Activated CD8-positive, alpha-beta memory T cell treated with anti-CD3 and anti-CD28 coated beads, Interleukin-2, amount 10 ng/mL, durations not matched to agents 7 days and 5 days (primary cell): ENCODE data around the gene NUP98. TPM values are rescaled to one million over a fixed set of nuclear protein-coding genes. Genes with fewer than 3 reads are reported as not detected.
"Not testable (repeated sequence)": the region's sequence is repeated elsewhere in the genome, so short reads cannot be mapped to it uniquely, and the experiment has no call there.

ENCODE experiments used
- ATAC-seq: fragments of 150-1000 bp; cut with Tn5 transposase; one replicate; pipeline ENCODE4 v1.10.0; 2021; ENCODE audit warnings: moderate library complexity
- CTCF ChIA-PET: fragments of 350-600 bp; sonication (Branson Sonifier 250); formaldehyde crosslinking; loops from one replicate; lab custom pipeline; 2021; ENCODE audit warnings: antibody characterized with exemption; lab: Charles Lee
- DNase-seq: peaks from one replicate; pipeline ENCODE4 v3.0.0-alpha.2; 2020
- H3K27ac Mint-ChIP-seq: one replicate; pipeline ENCODE4 v1.8.0; 2021; ENCODE audit warnings: mild to moderate bottlenecking, mixed read lengths
- H3K27me3 Mint-ChIP-seq: one replicate; pipeline ENCODE4 v1.8.0; 2021; ENCODE audit warnings: mixed read lengths
- H3K36me3 Mint-ChIP-seq: one replicate; pipeline ENCODE4 v1.8.0; 2021; ENCODE audit warnings: mild to moderate bottlenecking, mixed read lengths
- H3K4me1 Mint-ChIP-seq: one replicate; pipeline ENCODE4 v1.8.0; 2021; ENCODE audit warnings: mixed read lengths
- H3K4me3 Mint-ChIP-seq: one replicate; pipeline ENCODE4 v1.8.0; 2021; ENCODE audit warnings: mild to moderate bottlenecking, moderate library complexity, mixed read lengths
- H3K9me3 Mint-ChIP-seq: one replicate; pipeline ENCODE4 v1.8.0; 2022; ENCODE audit warnings: low read depth, mixed read lengths
- total RNA-seq, 2 experiments: library from RNA; stranded (reverse); gene quantifications; one replicate each; pipeline ENCODE4 v1.2.3, GENCODE V29; 2021

NUP98 gene
- total RNA-seq, 2 experiments from 2014 or later = 106 to 108 TPM

DNA sequence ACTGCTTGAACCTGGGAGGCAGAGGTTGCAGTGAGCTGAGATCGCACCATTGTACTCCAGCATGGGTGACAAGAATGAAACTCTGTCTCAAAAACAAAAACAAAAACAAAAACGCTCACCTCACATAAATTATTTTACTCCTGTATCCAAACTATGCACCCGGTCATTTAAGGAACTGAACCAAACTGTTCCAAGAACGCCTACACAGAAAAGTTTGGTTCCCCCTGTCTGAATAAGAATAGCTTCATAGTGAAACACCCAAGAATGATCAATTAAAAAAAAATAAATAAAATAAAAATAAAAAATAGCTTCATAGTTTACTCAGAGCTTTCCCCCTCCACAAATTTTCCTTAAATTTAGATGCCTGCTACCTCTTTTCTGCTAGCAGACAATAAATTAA lies 13.7 kb downstream of the NUP98 start:
- Mint-ChIP-seq H3K9me3 (no peaks in the 10 kb centered on the region), H3K4me3 (no peak overlapping the region), H3K27ac (peak overlapping the region; percentile 46), H3K27me3 (no peaks in the 10 kb centered on the region), H3K36me3 (peaks cover 56% of the 10 kb centered on the region), H3K4me1 (peaks cover 65% of the 10 kb centered on the region)
- ATAC-seq (no peak), DNase-seq (no peak)
- CTCF ChIA-PET = interaction anchor here (1.7 to 8.4 kb wide), 2 partner anchors 25 to 58 kb away, joined by 4 to 66 read pairs; partner anchors contain the start of genes PGAP2 and RHOG

DNA sequence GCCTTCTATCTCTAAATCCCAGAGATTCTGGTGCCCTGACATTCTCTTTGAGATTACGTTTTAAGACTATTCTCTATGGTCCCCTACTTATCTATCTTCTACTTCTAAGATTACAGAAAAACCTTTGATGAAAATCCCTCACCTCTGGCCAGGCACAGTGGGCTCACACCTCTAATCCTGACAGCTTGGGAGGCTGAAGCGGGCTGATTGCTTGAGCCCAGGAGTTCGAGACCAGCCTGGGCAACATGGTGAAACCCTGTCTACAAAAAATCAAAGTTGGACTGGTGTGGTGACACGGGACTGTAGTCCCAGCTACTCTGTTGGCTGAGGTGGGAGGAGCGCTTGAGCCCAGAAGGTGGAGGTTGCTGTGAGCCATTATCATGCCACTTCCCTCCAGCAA lies 14.4 kb downstream of the NUP98 start:
- ATAC-seq (no peak), DNase-seq (no peak)
- H3K9me3 Mint-ChIP-seq = no peaks in the 10 kb centered on the region
- peak overlapping the region; percentile 38 for H3K27ac Mint-ChIP-seq
- no peaks in the 10 kb centered on the region for H3K27me3 Mint-ChIP-seq
- H3K36me3 Mint-ChIP-seq = peaks cover 59% of the 10 kb centered on the region
- no peak overlapping the region for H3K4me3 Mint-ChIP-seq
- CTCF ChIA-PET = interaction anchor here (0.7 to 8.4 kb wide), 5 partner anchors 15 to 201 kb away, joined by 3 to 66 read pairs (median 4); partner anchors contain the start of genes NUP98, PGAP2 and RHOG
- peaks cover 62% of the 10 kb centered on the region for H3K4me1 Mint-ChIP-seq

DNA sequence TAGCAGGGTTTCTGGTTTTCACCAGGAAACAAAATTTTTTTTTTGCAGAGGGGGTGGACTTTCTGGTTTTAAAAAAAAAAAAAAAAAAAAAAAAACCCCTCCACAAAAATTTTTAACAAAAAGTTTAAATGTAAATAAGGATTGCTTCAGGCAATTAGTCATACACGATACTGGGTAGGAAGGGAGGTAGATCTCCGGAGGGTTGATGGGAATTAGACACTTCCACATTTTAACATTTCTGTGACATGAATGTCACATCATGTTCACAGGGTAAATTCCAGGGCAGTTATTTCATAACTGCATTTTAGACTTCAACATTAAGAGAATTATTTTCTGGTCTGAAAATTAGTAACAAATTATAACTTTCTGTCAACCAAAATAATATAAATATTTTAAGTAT lies 15.9 kb downstream of the NUP98 start:
- no peak overlapping the region for H3K4me3 Mint-ChIP-seq
- H3K27me3 Mint-ChIP-seq = no peaks in the 10 kb centered on the region
- H3K4me1 Mint-ChIP-seq = peaks cover 47% of the 10 kb centered on the region
- no peak for ATAC-seq
- peaks cover 54% of the 10 kb centered on the region for H3K36me3 Mint-ChIP-seq
- CTCF ChIA-PET = interaction anchor here (1.0 to 8.4 kb wide), 3 partner anchors 14 to 27 kb away, joined by 4 to 66 read pairs (median 4); partner anchors contain the start of genes NUP98 and PGAP2
- DNase-seq = no peak
- H3K9me3 Mint-ChIP-seq = no peaks in the 10 kb centered on the region
- peak overlapping the region; percentile 57 for H3K27ac Mint-ChIP-seq

GRCh38 chr11:3775736-3776406 lies 21.5 kb downstream of the NUP98 start:
- CTCF ChIA-PET = interaction anchor here (0.5 to 1.2 kb wide), 2 partner anchors 32 to 53 kb away, joined by 3 to 4 read pairs; no protein-coding TSS in a partner anchor
- DNase-seq (no peak), ATAC-seq (no peak)
- Mint-ChIP-seq H3K4me1 (no peaks in the 10 kb centered on the region), H3K9me3 (no peaks in the 10 kb centered on the region), H3K4me3 (no peak overlapping the region), H3K36me3 (peaks cover 56% of the 10 kb centered on the region), H3K27me3 (no peaks in the 10 kb centered on the region), H3K27ac (no peak overlapping the region)

DNA sequence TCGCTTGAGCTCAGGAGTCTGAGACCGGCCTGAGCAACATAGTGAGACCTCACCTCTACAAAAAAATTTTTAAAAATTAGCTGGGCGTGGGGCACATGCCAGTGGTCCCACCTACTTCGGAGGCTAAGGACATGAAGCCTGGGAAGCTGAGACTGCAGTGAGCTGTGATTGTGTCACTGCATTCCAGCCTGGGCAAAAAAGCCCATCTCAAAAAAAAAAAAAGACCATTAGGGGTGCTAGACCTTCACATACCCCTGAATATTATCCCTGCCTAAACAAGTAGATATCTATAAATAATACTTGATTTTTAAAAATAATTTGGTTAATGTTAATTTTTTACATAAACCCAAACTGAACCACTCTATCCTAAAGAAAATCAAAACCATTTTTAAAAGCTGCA lies 24.2 kb downstream of the NUP98 start:
- Mint-ChIP-seq H3K4me3 (no peak overlapping the region), H3K27me3 (no peaks in the 10 kb centered on the region), H3K27ac (no peak overlapping the region), H3K36me3 (peaks cover 59% of the 10 kb centered on the region), H3K9me3 (no peaks in the 10 kb centered on the region), H3K4me1 (no peaks in the 10 kb centered on the region)
- DNase-seq (no peak), ATAC-seq (no peak)
- CTCF ChIA-PET = interaction anchor here (0.9 to 1.2 kb wide), 3 partner anchors 12 to 35 kb away, joined by 3 to 4 read pairs (median 4); partner anchors contain the start of gene PGAP2

DNA sequence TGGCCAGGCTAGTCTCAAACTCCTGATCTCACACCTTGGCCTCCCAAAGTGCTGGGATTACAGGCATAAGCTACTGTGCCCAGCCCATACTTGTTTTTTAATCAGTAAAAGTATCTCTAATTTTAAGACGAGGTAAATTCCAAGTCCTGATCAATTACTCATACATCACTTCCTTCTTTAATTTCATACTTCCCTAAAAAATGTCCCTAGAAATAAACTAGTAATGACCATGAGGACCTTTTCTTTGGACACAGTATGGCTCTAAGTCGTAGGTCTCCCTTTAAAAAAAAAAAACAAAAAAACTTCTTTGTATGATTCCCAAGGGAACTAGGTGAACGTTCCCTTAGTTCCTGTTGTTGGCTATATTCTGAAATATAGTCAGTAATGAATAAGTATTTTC lies 29.8 kb downstream of the NUP98 start:
- Mint-ChIP-seq H3K9me3 (no peaks in the 10 kb centered on the region), H3K27ac (no peak overlapping the region), H3K4me1 (no peaks in the 10 kb centered on the region), H3K36me3 (peaks cover 67% of the 10 kb centered on the region), H3K4me3 (no peak overlapping the region), H3K27me3 (no peaks in the 10 kb centered on the region)
- CTCF ChIA-PET = interaction anchor here (0.8 kb wide), 1 partner anchor 41 kb away, joined by 3 read pairs; the partner anchor contains the start of gene PGAP2
- DNase-seq (no peak), ATAC-seq (no peak)

- H3K9me3 Mint-ChIP-seq, H3K4me1 Mint-ChIP-seq, DNase-seq, H3K4me3 Mint-ChIP-seq, H3K27me3 Mint-ChIP-seq, H3K27ac Mint-ChIP-seq, ATAC-seq: not testable (repeated sequence)
- peaks cover 69% of the 10 kb centered on the region for H3K36me3 Mint-ChIP-seq
- CTCF ChIA-PET = interaction anchor here (0.8 kb wide), 1 partner anchor 41 kb away, joined by 3 read pairs; the partner anchor contains the start of gene PGAP2
Measured at GRCh38 chr11:3766836-3767235, 30.5 kb downstream of the NUP98 start.

DNA sequence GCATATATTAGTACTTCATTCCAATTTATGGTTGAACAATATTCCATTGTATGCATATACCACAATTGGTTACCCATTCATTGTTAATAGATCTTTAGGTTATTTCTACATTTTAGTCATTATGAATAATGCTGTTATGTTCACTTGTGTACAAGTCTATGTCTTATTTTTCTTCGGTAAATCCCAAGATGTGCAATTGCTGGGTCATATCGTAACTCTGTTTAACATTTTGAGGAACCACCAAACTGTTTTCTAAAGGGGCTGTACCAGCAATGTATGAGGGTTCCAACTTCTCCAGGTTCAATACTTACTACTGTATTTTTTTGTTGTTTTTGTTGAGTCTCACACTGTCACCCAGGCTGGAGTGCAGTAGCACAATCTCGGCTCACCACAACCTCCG lies 33.1 kb downstream of the NUP98 start:
- CTCF ChIA-PET = no interaction called here
- Mint-ChIP-seq H3K4me1 (peaks cover 6% of the 10 kb centered on the region), H3K9me3 (no peaks in the 10 kb centered on the region), H3K27me3 (no peaks in the 10 kb centered on the region), H3K27ac (no peak overlapping the region), H3K4me3 (no peak overlapping the region), H3K36me3 (peaks cover 69% of the 10 kb centered on the region)
- DNase-seq (no peak), ATAC-seq (no peak)

- Mint-ChIP-seq H3K4me3 (no peak overlapping the region), H3K4me1 (peaks cover under 1% of the 10 kb centered on the region)
Measured at GRCh38 chr11:3755151-3755550, 42.2 kb downstream of the NUP98 start.

DNA sequence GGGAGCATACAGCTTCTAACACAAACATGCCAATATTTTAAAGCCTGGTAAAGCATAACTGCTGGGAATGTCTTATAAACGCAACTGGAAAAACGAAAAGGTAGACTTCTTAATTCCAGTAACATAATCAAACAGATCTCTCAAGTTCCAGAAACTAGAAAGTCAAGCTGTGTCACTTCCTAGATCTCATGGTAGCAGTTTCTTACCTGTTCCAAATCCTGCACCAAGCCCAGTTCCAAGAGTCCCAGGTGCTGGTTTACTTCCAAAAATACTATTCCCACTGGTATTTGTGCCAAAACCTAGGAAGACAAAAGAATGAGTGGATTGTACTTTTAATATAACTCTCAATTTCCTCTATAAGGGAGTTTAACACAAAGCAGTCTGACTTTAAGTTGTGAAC lies 44.2 kb downstream of the NUP98 start:
- Mint-ChIP-seq H3K4me3 (no peak overlapping the region), H3K9me3 (no peaks in the 10 kb centered on the region), H3K4me1 (no peaks in the 10 kb centered on the region), H3K36me3 (peaks cover 44% of the 10 kb centered on the region), H3K27ac (no peak overlapping the region), H3K27me3 (no peaks in the 10 kb centered on the region)
- ATAC-seq (no peak), DNase-seq (no peak)
- CTCF ChIA-PET = no interaction called here

More at GRCh38 chr11:3755151-3755550, 42.2 kb downstream of the NUP98 start:
- DNase-seq (no peak), ATAC-seq (no peak)
- H3K27me3 Mint-ChIP-seq = no peaks in the 10 kb centered on the region
- CTCF ChIA-PET = interaction anchor here (0.6 to 1.1 kb wide), 2 partner anchors 54 to 342 kb away, joined by 3 read pairs; no protein-coding TSS in a partner anchor
- peaks cover 51% of the 10 kb centered on the region for H3K36me3 Mint-ChIP-seq
- no peak overlapping the region for H3K27ac Mint-ChIP-seq
- no peaks in the 10 kb centered on the region for H3K9me3 Mint-ChIP-seq

DNA sequence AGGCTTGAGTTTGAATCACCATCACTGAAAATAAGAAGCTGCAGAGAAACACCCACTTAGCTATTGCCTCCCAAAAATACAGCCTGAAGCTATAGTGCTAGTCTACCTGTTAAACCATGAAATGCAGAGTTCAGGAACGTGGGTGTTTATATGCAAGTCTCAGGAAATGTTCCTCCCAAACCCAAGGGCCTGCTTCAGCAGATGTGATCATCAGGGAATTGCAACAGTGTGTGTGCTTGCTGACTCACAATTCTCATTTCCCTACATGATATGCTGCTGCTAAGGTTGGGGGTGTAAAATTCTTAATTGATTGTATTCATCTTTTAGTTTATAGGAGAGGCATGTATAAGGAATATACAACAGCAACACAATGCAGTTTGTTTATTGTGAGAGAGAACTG lies 49.6 kb downstream of the NUP98 start:
- peaks cover 45% of the 10 kb centered on the region for H3K36me3 Mint-ChIP-seq
- ATAC-seq = no peak

GRCh38 chr11:3745161-3745560 lies 52.2 kb downstream of the NUP98 start:
- DNase-seq (no peak), ATAC-seq (no peak)
- H3K4me3 Mint-ChIP-seq = no peak overlapping the region
- H3K9me3 Mint-ChIP-seq = no peaks in the 10 kb centered on the region
- no peaks in the 10 kb centered on the region for H3K27me3 Mint-ChIP-seq
- CTCF ChIA-PET = interaction anchor here (2.8 kb wide), 1 partner anchor 63 kb away, joined by 11 read pairs; the partner anchor contains the start of gene PGAP2
- peaks cover 50% of the 10 kb centered on the region for H3K36me3 Mint-ChIP-seq
- peaks cover 2% of the 10 kb centered on the region for H3K4me1 Mint-ChIP-seq
- no peak overlapping the region for H3K27ac Mint-ChIP-seq

More for the DNA sequence above, 49.6 kb downstream of the NUP98 start:
- no peak overlapping the region for H3K27ac Mint-ChIP-seq
- peaks cover 2% of the 10 kb centered on the region for H3K4me1 Mint-ChIP-seq
- H3K4me3 Mint-ChIP-seq = no peak overlapping the region
- no peaks in the 10 kb centered on the region for H3K9me3 Mint-ChIP-seq
- no peak for DNase-seq
- no peaks in the 10 kb centered on the region for H3K27me3 Mint-ChIP-seq
- CTCF ChIA-PET = no interaction called here

- CTCF ChIA-PET = interaction anchor here (1.4 kb wide), 1 partner anchor 70 kb away, joined by 3 read pairs; no protein-coding TSS in a partner anchor
- peaks cover 2% of the 10 kb centered on the region for H3K4me1 Mint-ChIP-seq
Measured at GRCh38 chr11:3738723-3739122, 58.6 kb downstream of the NUP98 start.

GRCh38 chr11:3738241-3738640 lies 59.1 kb downstream of the NUP98 start:
- CTCF ChIA-PET = no interaction called here
- no peaks in the 10 kb centered on the region for H3K9me3 Mint-ChIP-seq
- DNase-seq (no peak), ATAC-seq (no peak)
- no peak overlapping the region for H3K4me3 Mint-ChIP-seq
- peak overlapping the region; percentile 36 for H3K27ac Mint-ChIP-seq
- H3K4me1 Mint-ChIP-seq = peaks cover 2% of the 10 kb centered on the region
- H3K36me3 Mint-ChIP-seq = peaks cover 54% of the 10 kb centered on the region
- H3K27me3 Mint-ChIP-seq = no peaks in the 10 kb centered on the region

More at GRCh38 chr11:3738723-3739122, 58.6 kb downstream of the NUP98 start:
- DNase-seq = no peak
- Mint-ChIP-seq H3K4me3 (no peak overlapping the region), H3K27ac (peak overlapping the region; percentile 36), H3K27me3 (no peaks in the 10 kb centered on the region), H3K36me3 (peaks cover 51% of the 10 kb centered on the region), H3K9me3 (no peaks in the 10 kb centered on the region)
- no peak for ATAC-seq
